Keratinocyte (primary cell): ENCODE data around the gene CBX3. TPM values are rescaled to one million over a fixed set of nuclear protein-coding genes. Genes with fewer than 3 reads are reported as not detected.

Experiments used
- DNase-seq: peaks from one replicate; pipeline ENCODE4 v3.0.0-alpha.2; 2011; ENCODE audit warnings: low read depth, missing footprints, low spot score
- FAIRE-seq: peaks from 2 replicates; lab custom pipeline; 2011; peaks lifted over from hg19 to GRCh38; lab: Jason Lieb, UNC
- H2AFZ ChIP-seq: 2 replicates; pipeline ENCODE4 v1.6.0; 2012; ENCODE audit warnings: low read length, control low read depth, inconsistent platforms; ENCODE audit not compliant: control insufficient read depth
- H3K27ac ChIP-seq: 2 replicates; pipeline ENCODE4 v1.5.1; 2011; ENCODE audit warnings: low read length; ENCODE audit not compliant: control insufficient read depth, insufficient read depth
- H3K27me3 ChIP-seq: 3 replicates; pipeline ENCODE4 v1.6.0; 2011; ENCODE audit warnings: low read length; ENCODE audit not compliant: control insufficient read depth, insufficient read depth; ENCODE audit errors: extremely low read depth
- H3K36me3 ChIP-seq, 2 experiments: 2 replicates in 1 of 2; 3 replicates in 1 of 2; pipeline ENCODE4 v1.5.1; 2011; ENCODE audit warnings: low read length in 2 of 2, mild to moderate bottlenecking in 1 of 2; ENCODE audit not compliant: control insufficient read depth in 2 of 2, insufficient read depth in 2 of 2; ENCODE audit errors: extremely low read depth in 1 of 2
- H3K4me1 ChIP-seq: 3 replicates; pipeline ENCODE4 v1.5.1; 2011; ENCODE audit warnings: low read length; ENCODE audit not compliant: control insufficient read depth, insufficient read depth; ENCODE audit errors: extremely low read depth
- H3K4me2 ChIP-seq: 3 replicates; pipeline ENCODE4 v1.6.0; 2011; ENCODE audit warnings: low read depth, low read length; ENCODE audit not compliant: control insufficient read depth, insufficient read depth; ENCODE audit errors: extremely low read depth
- H3K4me3 ChIP-seq, 3 experiments: fragments of 200-600 bp in 1 of 3; sonication (generic) in 1 of 3; 2 replicates in 2 of 3; 3 replicates in 1 of 3; pipeline ENCODE4 v1.5.1; 2011 to 2016; ENCODE audit warnings: low read length in 3 of 3, mild to moderate bottlenecking in 3 of 3, control low read depth in 2 of 3, inconsistent platforms in 1 of 3, low read depth in 1 of 3, mixed read lengths in 1 of 3, mixed run types in 1 of 3, moderate library complexity in 1 of 3; ENCODE audit not compliant: control insufficient read depth in 2 of 3, insufficient read depth in 2 of 3; ENCODE audit errors: extremely low read depth in 1 of 3
- H3K79me2 ChIP-seq: 2 replicates; pipeline ENCODE4 v1.6.0; 2012; ENCODE audit warnings: low read length; ENCODE audit not compliant: control insufficient read depth, insufficient read depth
- H3K9ac ChIP-seq: 3 replicates; pipeline ENCODE4 v1.6.0; 2011; ENCODE audit warnings: low read length; ENCODE audit not compliant: control insufficient read depth, insufficient read depth; ENCODE audit errors: extremely low read depth
- H3K9me1 ChIP-seq: 3 replicates; pipeline ENCODE4 v1.6.0; 2011; ENCODE audit warnings: low read length; ENCODE audit not compliant: control insufficient read depth, insufficient read depth; ENCODE audit errors: extremely low read depth
- H3K9me3 ChIP-seq: 2 replicates; pipeline ENCODE4 v1.5.1; 2012; ENCODE audit warnings: low read depth, low read length; ENCODE audit not compliant: control insufficient read depth
- H4K20me1 ChIP-seq: 3 replicates; pipeline ENCODE4 v1.6.0; 2011; ENCODE audit warnings: low read length; ENCODE audit not compliant: control insufficient read depth, insufficient read depth; ENCODE audit errors: extremely low read depth
- EZH2 ChIP-seq: IDR thresholded peaks from one replicate; pipeline ENCODE4 v1.6.1; 2012; ENCODE audit warnings: inconsistent platforms, mild to moderate bottlenecking, low read length, moderate library complexity
- dilution Hi-C: fragments of 300-500 bp; cut with MboI; formaldehyde crosslinking; loops from one replicate; pipeline ENCODE4 v1.7.0; 2020; ENCODE audit warnings: low sequenced_read_pairs; ENCODE audit not compliant: extremely low pct_ligation_motif_present
- polyA plus RNA-seq, 5 experiments: library from polyadenylated mRNA; depleted of rRNA in 3 of 5; stranded (reverse) in 3 of 5; stranded (forward) in 1 of 5; unstranded in 1 of 5; fragments of >200 nt; gene quantifications; 1 replicate in 1 of 5; 2 replicates in 3 of 5; 3 replicates in 1 of 5; pipeline versions ENCODE4 v1.2.1 to v1.2.3, GENCODE V29; 2011 to 2012; ENCODE audit warnings: missing spikeins in 2 of 5, low read depth in 1 of 5, low replicate concordance in 1 of 5
- TF ChIP-seq, protein P1 (sequence below), 3 experiments: IDR thresholded peaks in 1 of 3; conservative IDR thresholded peaks in 1 of 3; optimal IDR thresholded peaks in 1 of 3; 2 replicates in 2 of 3; 3 replicates in 1 of 3; pipeline versions ENCODE3 to v1.5.1; 2011; ENCODE audit warnings: low read length in 3 of 3, mild to moderate bottlenecking in 3 of 3, moderate library complexity in 2 of 3, control low read depth in 1 of 3, inconsistent platforms in 1 of 3; ENCODE audit not compliant: insufficient read depth in 2 of 3; ENCODE audit errors: extremely low read depth in 1 of 3

Gene CBX3
- polyA plus RNA-seq, 1 donor (not counting 4 experiments of a cell fraction or from before 2014, with no cell fraction given): 161 TPM

GRCh38 chr7:26233902-26234511, 32.5 kb downstream of the CBX3 start:
- no peaks in the 10 kb centered on the region for H4K20me1 ChIP-seq

GRCh38 chr7:26237035-26237807, 35.7 kb downstream of the CBX3 start:
- no peaks in the 10 kb centered on the region for H4K20me1 ChIP-seq
- no peak overlapping the region for H3K27ac ChIP-seq
- dilution Hi-C loops: no loop called here
- no peak overlapping the region for H3K4me2 ChIP-seq
- no peaks in the 10 kb centered on the region for H3K4me1 ChIP-seq
- no peak overlapping the region for H3K4me3 ChIP-seq
- DNase-seq (no peak), FAIRE-seq (no peak)
- no peak overlapping the region for H3K9ac ChIP-seq
- H3K9me1 ChIP-seq: no peaks in the 10 kb centered on the region
- TF ChIP-seq, protein P1, sequence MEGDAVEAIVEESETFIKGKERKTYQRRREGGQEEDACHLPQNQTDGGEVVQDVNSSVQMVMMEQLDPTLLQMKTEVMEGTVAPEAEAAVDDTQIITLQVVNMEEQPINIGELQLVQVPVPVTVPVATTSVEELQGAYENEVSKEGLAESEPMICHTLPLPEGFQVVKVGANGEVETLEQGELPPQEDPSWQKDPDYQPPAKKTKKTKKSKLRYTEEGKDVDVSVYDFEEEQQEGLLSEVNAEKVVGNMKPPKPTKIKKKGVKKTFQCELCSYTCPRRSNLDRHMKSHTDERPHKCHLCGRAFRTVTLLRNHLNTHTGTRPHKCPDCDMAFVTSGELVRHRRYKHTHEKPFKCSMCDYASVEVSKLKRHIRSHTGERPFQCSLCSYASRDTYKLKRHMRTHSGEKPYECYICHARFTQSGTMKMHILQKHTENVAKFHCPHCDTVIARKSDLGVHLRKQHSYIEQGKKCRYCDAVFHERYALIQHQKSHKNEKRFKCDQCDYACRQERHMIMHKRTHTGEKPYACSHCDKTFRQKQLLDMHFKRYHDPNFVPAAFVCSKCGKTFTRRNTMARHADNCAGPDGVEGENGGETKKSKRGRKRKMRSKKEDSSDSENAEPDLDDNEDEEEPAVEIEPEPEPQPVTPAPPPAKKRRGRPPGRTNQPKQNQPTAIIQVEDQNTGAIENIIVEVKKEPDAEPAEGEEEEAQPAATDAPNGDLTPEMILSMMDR (optimal IDR thresholded peaks at IDR 0.05 in 1 of 3, IDR thresholded peaks at IDR 0.05 in 1 of 3, conservative IDR thresholded peaks at IDR 0.05 in 1 of 3; ENCODE audit: extremely low read depth in 1 of 3, insufficient read depth in 2 of 3, low read length in 3 of 3): no peak
- TF ChIP-seq EZH2: no peak
- H3K79me2 ChIP-seq: no peaks in the 10 kb centered on the region
- H3K9me3 ChIP-seq: no peaks in the 10 kb centered on the region
- H3K27me3 ChIP-seq: no peaks in the 10 kb centered on the region
- H3K36me3 ChIP-seq: no peaks in the 10 kb centered on the region
- no peak overlapping the region for H2AFZ ChIP-seq

More at GRCh38 chr7:26233902-26234511, 32.5 kb downstream of the CBX3 start:
- DNase-seq (no peak), FAIRE-seq (no peak)
- no peaks in the 10 kb centered on the region for H3K79me2 ChIP-seq
- dilution Hi-C loops: no loop called here
- no peaks in the 10 kb centered on the region for H3K9me3 ChIP-seq
- no peaks in the 10 kb centered on the region for H3K9me1 ChIP-seq
- no peak overlapping the region for H3K4me3 ChIP-seq
- H2AFZ ChIP-seq: no peak overlapping the region
- no peak overlapping the region for H3K27ac ChIP-seq
- H3K4me1 ChIP-seq: no peaks in the 10 kb centered on the region
- H3K27me3 ChIP-seq: peaks cover 4% of the 10 kb centered on the region
- H3K4me2 ChIP-seq: no peak overlapping the region
- H3K36me3 ChIP-seq: no peaks in the 10 kb centered on the region
- H3K9ac ChIP-seq: no peak overlapping the region
- TF ChIP-seq, protein P1 (optimal IDR thresholded peaks at IDR 0.05 in 1 of 3, IDR thresholded peaks at IDR 0.05 in 1 of 3, conservative IDR thresholded peaks at IDR 0.05 in 1 of 3; ENCODE audit: extremely low read depth in 1 of 3, insufficient read depth in 2 of 3, low read length in 3 of 3): no peak
- TF ChIP-seq EZH2: no peak
